ENCODE measurements around the gene UGT1A7.

UGT1A7 gene

GRCh38 chr2:233795735-233796171 is 114.1 kb downstream of the UGT1A7 start:
- no peak for FAIRE-seq
- DNase-seq (ENCODE audit: low spot score): no peak

GRCh38 chr2:233796254-233796653 is 114.6 kb downstream of the UGT1A7 start:
- FAIRE-seq (no peak), DNase-seq (ENCODE audit: low spot score) (no peak)

GRCh38 chr2:233798335-233799086 is 116.8 kb downstream of the UGT1A7 start:
- DNase-seq (ENCODE audit: low spot score): no peak
- FAIRE-seq: no peak

GRCh38 chr2:233799087-233799665 is 117.5 kb downstream of the UGT1A7 start:
- FAIRE-seq (no peak), DNase-seq (ENCODE audit: low spot score) (no peak)

- DNase-seq (ENCODE audit: low spot score) (no peak), FAIRE-seq (no peak)
These were observed 118.0 kb downstream of the UGT1A7 start for GRCh38 chr2:233799716-233800115.

GRCh38 chr2:233800208-233800607 is 118.5 kb downstream of the UGT1A7 start:
- FAIRE-seq: no peak

GRCh38 chr2:233801357-233802131 is 119.8 kb downstream of the UGT1A7 start:
- peak; percentile 61 for DNase-seq (ENCODE audit: low spot score)

More at GRCh38 chr2:233800208-233800607, 118.5 kb downstream of the UGT1A7 start:
- DNase-seq (ENCODE audit: low spot score): no peak

GRCh38 chr2:233802132-233802815 is 120.6 kb downstream of the UGT1A7 start:
- no peak for FAIRE-seq
- no peak for DNase-seq (ENCODE audit: low spot score)

More at GRCh38 chr2:233801357-233802131, 119.8 kb downstream of the UGT1A7 start:
- peak; percentile 42 for FAIRE-seq

GRCh38 chr2:233803292-233803911 is 121.7 kb downstream of the UGT1A7 start:
- FAIRE-seq (no peak), DNase-seq (ENCODE audit: low spot score) (no peak)

- FAIRE-seq (no peak), DNase-seq (ENCODE audit: low spot score) (no peak)
These were observed 122.3 kb downstream of the UGT1A7 start for GRCh38 chr2:233803994-233804393.

- FAIRE-seq (no peak), DNase-seq (ENCODE audit: low spot score) (no peak)
These were observed 125.6 kb downstream of the UGT1A7 start for GRCh38 chr2:233807215-233807865.

GRCh38 chr2:233807966-233808935 is 126.5 kb downstream of the UGT1A7 start:
- FAIRE-seq: no peak

GRCh38 chr2:233810385-233810784 is 128.7 kb downstream of the UGT1A7 start:
- FAIRE-seq (no peak), DNase-seq (ENCODE audit: low spot score) (no peak)

More at GRCh38 chr2:233807966-233808935, 126.5 kb downstream of the UGT1A7 start:
- no peak for DNase-seq (ENCODE audit: low spot score)

- DNase-seq (ENCODE audit: low spot score) (no peak), FAIRE-seq (no peak)
These were observed 129.4 kb downstream of the UGT1A7 start for GRCh38 chr2:233811087-233811486.

- FAIRE-seq (no peak), DNase-seq (ENCODE audit: low spot score) (no peak)
These were observed 130.0 kb downstream of the UGT1A7 start for GRCh38 chr2:233811732-233812131.

GRCh38 chr2:233813236-233814055 is 131.7 kb downstream of the UGT1A7 start:
- FAIRE-seq (no peak), DNase-seq (ENCODE audit: low spot score) (no peak)

GRCh38 chr2:233814056-233814835 is 132.5 kb downstream of the UGT1A7 start:
- DNase-seq (ENCODE audit: low spot score): no peak
- no peak for FAIRE-seq

- no peak for FAIRE-seq
- no peak for DNase-seq (ENCODE audit: low spot score)
These were observed 134.2 kb downstream of the UGT1A7 start for GRCh38 chr2:233815861-233816260.

Data from RCC 7860 (cell line).